PC-9 (cell line): Measurements from ENCODE around the gene BOD1. TPM values are rescaled to one million over a fixed set of nuclear protein-coding genes. Genes with fewer than 3 reads are reported as not detected.
A peak's percentile ranks its signal among the peaks of the same experiment; 100 is the strongest.

ENCODE experiments used
- BruUV-seq: library from RNA; stranded (reverse); fragments of 400-500 nt; replicated peaks from 2 replicates; lab custom pipeline; 2021; lab: Mats Ljungman, UMichigan
- CTCF ChIA-PET: fragments of 300-600 bp; sonication (Branson Sonifier 250); formaldehyde crosslinking; loops from one replicate; lab custom pipeline; 2022; ENCODE audit warnings: antibody characterized with exemption; lab: Charles Lee
- POLR2A ChIA-PET: fragments of 300-600 bp; sonication (Branson Sonifier 250); formaldehyde crosslinking; loops from one replicate; lab custom pipeline; 2022; ENCODE audit warnings: antibody characterized with exemption; ENCODE audit not compliant: unreplicated experiment; lab: Charles Lee
- DNase-seq, 2 experiments: peaks; one replicate each; pipeline versions ENCODE4 v3.0.0 to v3.0.0-alpha.2; 2015 to 2022; ENCODE audit warnings: mixed read lengths in 1 of 2
- H2AFZ ChIP-seq: fragments of 200-600 bp; sonication (generic); 2 replicates; pipeline ENCODE4 v1.8.1; 2017; ENCODE audit warnings: antibody characterized with exemption
- H3F3A ChIP-seq: fragments of 200-600 bp; sonication (generic); 2 replicates; pipeline ENCODE4 v1.8.1; 2017; ENCODE audit warnings: antibody characterized with exemption, mild to moderate bottlenecking, low read depth; ENCODE audit not compliant: insufficient read depth
- H3K27ac ChIP-seq: fragments of 200-600 bp; sonication (generic); 2 replicates; pipeline ENCODE4 v1.6.1; 2016; ENCODE audit warnings: mixed run types
- H3K27me3 ChIP-seq: fragments of 200-600 bp; sonication (generic); 2 replicates; pipeline ENCODE4 v1.6.1; 2016; ENCODE audit warnings: low read depth, mixed run types; ENCODE audit not compliant: insufficient read depth
- H3K36me3 ChIP-seq: fragments of 200-600 bp; sonication (generic); 2 replicates; pipeline ENCODE4 v1.6.1; 2016; ENCODE audit warnings: low read depth, mixed run types
- H3K4me1 ChIP-seq: fragments of 200-600 bp; sonication (generic); replicated peaks from 2 replicates; pipeline ENCODE4 v1.6.1; 2016; ENCODE audit warnings: mixed run types; ENCODE audit not compliant: insufficient read depth
- H3K4me2 ChIP-seq: fragments of 200-600 bp; sonication (generic); 2 replicates; pipeline ENCODE4 v1.6.1; 2017; ENCODE audit warnings: mixed run types
- H3K4me3 ChIP-seq: fragments of 200-600 bp; sonication (generic); 2 replicates; pipeline ENCODE4 v1.6.1; 2016; ENCODE audit warnings: mixed run types
- H3K79me2 ChIP-seq: fragments of 200-600 bp; sonication (generic); 2 replicates; pipeline ENCODE4 v1.6.1; 2017; ENCODE audit warnings: low read depth, mixed run types
- H3K9me2 ChIP-seq: fragments of 200-600 bp; sonication (generic); 2 replicates; pipeline ENCODE4 v1.8.1; 2017; ENCODE audit warnings: mild to moderate bottlenecking; ENCODE audit not compliant: insufficient read depth
- H3K9me3 ChIP-seq: fragments of 200-600 bp; sonication (generic); 2 replicates; pipeline ENCODE4 v1.8.1; 2016; ENCODE audit warnings: low read depth; ENCODE audit not compliant: insufficient read depth
- H4K20me1 ChIP-seq: fragments of 200-600 bp; sonication (generic); 2 replicates; pipeline ENCODE4 v1.8.1; 2017; ENCODE audit not compliant: insufficient read depth
- EZH2 ChIP-seq: fragments of 200-600 bp; sonication (generic); IDR thresholded peaks from 2 replicates; pipeline ENCODE4 v1.8.0; 2017; ENCODE audit warnings: antibody characterized with exemption, low read depth
- intact Hi-C: fragments of 100-400 bp; cut with micrococcal nuclease; formaldehyde crosslinking; loops from one replicate; pipeline ENCODE4 v1.10.0; 2022; ENCODE audit not compliant: unreplicated experiment
- total RNA-seq: library from RNA; stranded (reverse); gene quantifications from 2 replicates; pipeline ENCODE4 v1.2.3, GENCODE V29; 2021
- TF ChIP-seq, protein P1 (sequence below): fragments of 200-600 bp; sonication (generic); conservative IDR thresholded peaks from 2 replicates; pipeline ENCODE4 v1.6.1; 2017; ENCODE audit warnings: mixed run types, antibody characterized with exemption, mild to moderate bottlenecking, moderate library complexity

The BOD1 gene
- total RNA-seq, 1 experiment from 2014 or later: 73.2 TPM

DNA sequence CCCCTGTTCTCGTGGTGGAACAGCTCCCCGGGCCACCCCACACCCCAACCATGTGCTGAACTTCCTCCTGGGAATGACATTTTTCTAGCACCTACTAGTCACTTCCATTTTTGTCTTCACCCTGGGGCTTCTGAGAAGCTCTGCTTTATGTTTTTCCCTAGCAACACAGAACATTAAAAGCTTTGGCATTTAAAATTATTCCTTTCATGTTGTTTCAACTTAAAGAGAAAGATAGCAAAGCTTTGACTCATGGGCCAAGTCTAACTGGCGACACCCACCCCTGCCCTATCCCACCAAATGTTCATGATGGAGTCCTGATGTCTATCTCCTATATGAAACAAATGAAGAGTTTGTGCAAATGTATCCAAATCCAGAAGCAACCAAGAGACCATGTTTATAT, 22.4 kb downstream of the BOD1 start:
- POLR2A ChIA-PET: interaction anchor here (0.6 kb wide), 1 partner anchor 520 kb away, joined by 3 read pairs; no protein-coding TSS in a partner anchor
- intact Hi-C loops: no loop called here
- Histone ChIP-seq H4K20me1 (no peaks in the 10 kb centered on the region), H3K27ac (no peak overlapping the region), H3K4me2 (no peak overlapping the region), H3K27me3 (no peaks in the 10 kb centered on the region), H3K9me3 (peaks cover 25% of the 10 kb centered on the region), H3F3A (no peaks in the 10 kb centered on the region), H3K4me3 (no peak overlapping the region), H3K36me3 (no peaks in the 10 kb centered on the region), H3K9me2 (no peaks in the 10 kb centered on the region), H2AFZ (no peak overlapping the region), H3K4me1 (no peaks in the 10 kb centered on the region), H3K79me2 (no peaks in the 10 kb centered on the region)
- no TSS peak for BruUV-seq
- TF ChIP-seq, protein P1, sequence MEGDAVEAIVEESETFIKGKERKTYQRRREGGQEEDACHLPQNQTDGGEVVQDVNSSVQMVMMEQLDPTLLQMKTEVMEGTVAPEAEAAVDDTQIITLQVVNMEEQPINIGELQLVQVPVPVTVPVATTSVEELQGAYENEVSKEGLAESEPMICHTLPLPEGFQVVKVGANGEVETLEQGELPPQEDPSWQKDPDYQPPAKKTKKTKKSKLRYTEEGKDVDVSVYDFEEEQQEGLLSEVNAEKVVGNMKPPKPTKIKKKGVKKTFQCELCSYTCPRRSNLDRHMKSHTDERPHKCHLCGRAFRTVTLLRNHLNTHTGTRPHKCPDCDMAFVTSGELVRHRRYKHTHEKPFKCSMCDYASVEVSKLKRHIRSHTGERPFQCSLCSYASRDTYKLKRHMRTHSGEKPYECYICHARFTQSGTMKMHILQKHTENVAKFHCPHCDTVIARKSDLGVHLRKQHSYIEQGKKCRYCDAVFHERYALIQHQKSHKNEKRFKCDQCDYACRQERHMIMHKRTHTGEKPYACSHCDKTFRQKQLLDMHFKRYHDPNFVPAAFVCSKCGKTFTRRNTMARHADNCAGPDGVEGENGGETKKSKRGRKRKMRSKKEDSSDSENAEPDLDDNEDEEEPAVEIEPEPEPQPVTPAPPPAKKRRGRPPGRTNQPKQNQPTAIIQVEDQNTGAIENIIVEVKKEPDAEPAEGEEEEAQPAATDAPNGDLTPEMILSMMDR: no peak
- CTCF ChIA-PET: no interaction called here
- DNase-seq: no peak

DNA sequence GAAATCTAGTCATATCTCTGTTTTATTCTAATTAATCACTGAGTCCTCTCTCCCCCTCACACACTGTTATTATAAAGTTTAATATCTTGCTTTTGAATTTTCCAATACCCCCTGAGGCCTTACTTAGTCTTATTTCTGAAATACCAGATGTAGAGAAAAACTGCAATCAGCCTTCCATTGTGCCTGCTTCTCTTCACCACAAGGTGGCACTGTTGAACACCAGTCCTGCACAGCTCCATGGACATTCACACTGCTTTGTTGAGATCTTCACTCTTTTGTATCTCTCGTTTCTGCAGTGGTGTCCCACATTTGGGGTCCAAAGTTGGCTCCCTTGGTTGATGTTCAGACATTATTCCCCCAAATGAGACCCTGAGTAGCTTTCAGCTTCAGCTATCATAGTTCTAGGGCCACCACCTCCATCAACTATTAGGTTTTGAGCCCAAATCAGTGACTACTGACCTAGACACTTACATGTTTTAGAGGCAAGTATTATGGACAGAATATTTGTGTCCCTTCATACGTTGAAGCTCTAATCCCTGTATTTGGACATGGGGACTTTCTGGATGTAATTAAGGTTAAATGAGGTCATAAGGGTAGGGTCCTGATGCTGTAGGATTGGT, 24.3 kb downstream of the BOD1 start:
- no peaks in the 10 kb centered on the region for H3K27me3 ChIP-seq
- H3K27ac ChIP-seq: no peak overlapping the region
- H3K9me3 ChIP-seq: peaks cover 28% of the 10 kb centered on the region
- H3K4me1 ChIP-seq: no peaks in the 10 kb centered on the region
- no peaks in the 10 kb centered on the region for H3K9me2 ChIP-seq
- H3K4me3 ChIP-seq: no peak overlapping the region
- H3F3A ChIP-seq: no peaks in the 10 kb centered on the region
- no peak overlapping the region for H2AFZ ChIP-seq
- ChIA-PET CTCF (no interaction called here), POLR2A (no interaction called here)
- intact Hi-C loops: no loop called here
- H3K36me3 ChIP-seq: no peaks in the 10 kb centered on the region
- DNase-seq: peak in 1 of 2 experiments; percentile 9
- no peaks in the 10 kb centered on the region for H4K20me1 ChIP-seq
- BruUV-seq: no TSS peak
- TF ChIP-seq, protein P1: peak; percentile 87
- TF ChIP-seq EZH2: no peak
- no peak overlapping the region for H3K4me2 ChIP-seq
- H3K79me2 ChIP-seq: no peaks in the 10 kb centered on the region

DNA sequence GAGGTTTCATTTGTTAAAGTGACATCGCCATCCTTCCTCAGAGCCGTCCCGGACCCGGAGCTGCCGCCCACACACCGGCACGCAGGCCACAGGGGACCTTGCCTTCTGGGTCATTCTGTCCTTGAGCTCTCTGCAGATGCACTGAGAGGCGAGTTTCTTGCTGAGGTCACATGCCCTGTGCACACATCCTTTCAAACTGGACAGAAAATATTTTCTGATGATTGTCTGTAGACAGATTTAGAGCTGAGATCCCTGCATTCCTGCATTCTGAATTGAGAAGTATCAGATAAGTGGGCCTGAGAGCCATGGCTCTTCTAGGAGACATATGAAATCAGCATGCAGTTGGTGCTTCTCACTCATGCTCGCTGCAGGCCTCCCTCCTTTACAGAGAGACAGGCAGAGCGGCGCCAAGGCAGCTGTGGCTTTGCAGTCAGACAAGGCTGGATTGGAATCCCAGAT, 25.4 kb downstream of the BOD1 start:
- TF ChIP-seq, protein P1: no peak
- TF ChIP-seq EZH2: no peak
- Histone ChIP-seq H3K79me2 (no peaks in the 10 kb centered on the region), H3K4me1 (no peaks in the 10 kb centered on the region), H3K4me3 (no peak overlapping the region), H4K20me1 (no peaks in the 10 kb centered on the region), H3K9me2 (no peaks in the 10 kb centered on the region), H3K4me2 (no peak overlapping the region), H3K27ac (no peak overlapping the region), H2AFZ (no peak overlapping the region), H3K9me3 (peaks cover 34% of the 10 kb centered on the region), H3F3A (no peaks in the 10 kb centered on the region), H3K27me3 (no peaks in the 10 kb centered on the region), H3K36me3 (no peaks in the 10 kb centered on the region)
- no TSS peak for BruUV-seq
- intact Hi-C loops: no loop called here
- no peak for DNase-seq
- POLR2A ChIA-PET: no interaction called here
- CTCF ChIA-PET: no interaction called here
